ENCODE measurements around the gene FAHD1. TPM values are rescaled to one million over a fixed set of nuclear protein-coding genes. Genes with fewer than 3 reads are reported as not detected.

The FAHD1 gene
- total and polyA plus RNA-seq, 4 donors = 42.7 to 84.2 (median 61.4) TPM

DNA sequence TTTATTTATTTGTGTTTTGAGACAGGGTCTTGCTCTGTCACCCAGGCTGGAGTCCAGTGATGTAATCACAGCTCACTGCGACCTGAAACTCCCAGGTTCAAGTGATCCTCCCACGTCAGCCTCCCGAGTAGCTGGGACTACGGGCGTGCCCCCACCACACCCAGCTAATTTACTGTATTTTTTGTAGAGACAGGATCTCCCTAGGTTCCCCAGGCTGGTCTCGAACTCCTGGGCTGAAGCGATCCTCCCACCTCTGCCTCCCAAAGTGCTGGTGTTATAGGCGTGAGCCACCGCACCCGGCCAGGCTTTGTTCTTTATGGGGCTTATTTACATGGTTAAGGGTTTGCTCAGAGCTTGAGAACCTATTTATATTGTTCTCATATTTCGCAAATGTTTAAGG lies 50.8 kb downstream of the FAHD1 start:
- H3K9me3 ChIP-seq (ENCODE audit: control insufficient read depth in 4 of 4, low read length in 3 of 4) = no peaks in the 10 kb centered on the region
- no peak overlapping the region for H3K4me3 ChIP-seq (ENCODE audit: low read depth in 1 of 3, low read length in 3 of 3)
- no peak for DNase-seq (ENCODE audit: low spot score)
- WGBS = 55% methylated on average over 11 of the region's 11 CpGs
- no peak overlapping the region for H3K27ac ChIP-seq (ENCODE audit: low read depth in 1 of 2, low read length in 2 of 2)
- TF ChIP-seq JUND (IDR thresholded peaks at IDR 0.05) = no peak
- TF ChIP-seq RAD21 (IDR thresholded peaks at IDR 0.05) = no peak
- TF ChIP-seq TAF1 (conservative IDR thresholded peaks at IDR 0.05) = no peak
- no peak for TF ChIP-seq EGR1 (IDR thresholded peaks at IDR 0.05; ENCODE audit: low read depth in 2 of 2)
- TF ChIP-seq SP1 (IDR thresholded peaks at IDR 0.05) = no peak
- TF ChIP-seq, protein P1, sequence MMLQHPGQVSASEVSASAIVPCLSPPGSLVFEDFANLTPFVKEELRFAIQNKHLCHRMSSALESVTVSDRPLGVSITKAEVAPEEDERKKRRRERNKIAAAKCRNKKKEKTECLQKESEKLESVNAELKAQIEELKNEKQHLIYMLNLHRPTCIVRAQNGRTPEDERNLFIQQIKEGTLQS (IDR thresholded peaks at IDR 0.05) = no peak
- peaks cover 5 to 24% (median 18%) of the 10 kb centered on the region in 4 donors for H3K4me1 ChIP-seq (ENCODE audit: control insufficient read depth in 4 of 4, insufficient read depth in 4 of 4, low read length in 3 of 4)
- no peak overlapping the region for H3K9ac ChIP-seq (ENCODE audit: low read depth in 1 of 2, low read length in 2 of 2)
- no peaks in the 10 kb centered on the region for H3K27me3 ChIP-seq (ENCODE audit: control insufficient read depth in 4 of 4, insufficient read depth in 4 of 4, low read length in 3 of 4)
- no peaks in the 10 kb centered on the region for H3K36me3 ChIP-seq (ENCODE audit: control insufficient read depth in 4 of 4, insufficient read depth in 3 of 4, low read depth in 1 of 4, low read length in 3 of 4)

DNA sequence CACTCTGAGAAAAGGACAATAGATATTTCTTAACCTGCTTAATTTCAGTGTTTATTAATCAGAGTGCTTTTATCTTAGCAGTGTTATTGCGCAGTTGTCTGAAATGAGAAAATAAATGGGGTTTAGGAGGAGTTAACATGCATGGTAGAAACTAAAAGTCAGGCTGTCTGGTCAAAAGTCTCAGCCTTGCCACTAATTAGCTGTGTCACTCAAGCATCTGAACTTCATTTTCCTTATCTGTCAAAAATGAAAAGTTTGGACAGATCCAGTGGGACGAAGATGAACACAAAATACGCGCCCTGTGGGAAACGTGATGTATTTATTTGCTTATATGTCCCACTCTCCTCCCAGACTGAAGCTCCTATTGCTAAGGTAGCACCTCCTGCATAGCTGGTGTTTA lies 51.2 kb downstream of the FAHD1 start:
- TF ChIP-seq SP1 (IDR thresholded peaks at IDR 0.05) (no peak), GABPA (IDR thresholded peaks at IDR 0.05 in 1 of 2, conservative IDR thresholded peaks at IDR 0.05 in 1 of 2) (no peak), FOXA2 (IDR thresholded peaks at IDR 0.05) (no peak), HNF4A (conservative IDR thresholded peaks at IDR 0.05) (no peak), NR2F2 (IDR thresholded peaks at IDR 0.05) (no peak), JUND (IDR thresholded peaks at IDR 0.05) (no peak), FOXA1 (IDR thresholded peaks at IDR 0.05) (no peak), HNF4G (IDR thresholded peaks at IDR 0.05) (no peak), EGR1 (IDR thresholded peaks at IDR 0.05; ENCODE audit: low read depth in 2 of 2) (no peak), TAF1 (conservative IDR thresholded peaks at IDR 0.05) (no peak)
- TF ChIP-seq, protein P2, sequence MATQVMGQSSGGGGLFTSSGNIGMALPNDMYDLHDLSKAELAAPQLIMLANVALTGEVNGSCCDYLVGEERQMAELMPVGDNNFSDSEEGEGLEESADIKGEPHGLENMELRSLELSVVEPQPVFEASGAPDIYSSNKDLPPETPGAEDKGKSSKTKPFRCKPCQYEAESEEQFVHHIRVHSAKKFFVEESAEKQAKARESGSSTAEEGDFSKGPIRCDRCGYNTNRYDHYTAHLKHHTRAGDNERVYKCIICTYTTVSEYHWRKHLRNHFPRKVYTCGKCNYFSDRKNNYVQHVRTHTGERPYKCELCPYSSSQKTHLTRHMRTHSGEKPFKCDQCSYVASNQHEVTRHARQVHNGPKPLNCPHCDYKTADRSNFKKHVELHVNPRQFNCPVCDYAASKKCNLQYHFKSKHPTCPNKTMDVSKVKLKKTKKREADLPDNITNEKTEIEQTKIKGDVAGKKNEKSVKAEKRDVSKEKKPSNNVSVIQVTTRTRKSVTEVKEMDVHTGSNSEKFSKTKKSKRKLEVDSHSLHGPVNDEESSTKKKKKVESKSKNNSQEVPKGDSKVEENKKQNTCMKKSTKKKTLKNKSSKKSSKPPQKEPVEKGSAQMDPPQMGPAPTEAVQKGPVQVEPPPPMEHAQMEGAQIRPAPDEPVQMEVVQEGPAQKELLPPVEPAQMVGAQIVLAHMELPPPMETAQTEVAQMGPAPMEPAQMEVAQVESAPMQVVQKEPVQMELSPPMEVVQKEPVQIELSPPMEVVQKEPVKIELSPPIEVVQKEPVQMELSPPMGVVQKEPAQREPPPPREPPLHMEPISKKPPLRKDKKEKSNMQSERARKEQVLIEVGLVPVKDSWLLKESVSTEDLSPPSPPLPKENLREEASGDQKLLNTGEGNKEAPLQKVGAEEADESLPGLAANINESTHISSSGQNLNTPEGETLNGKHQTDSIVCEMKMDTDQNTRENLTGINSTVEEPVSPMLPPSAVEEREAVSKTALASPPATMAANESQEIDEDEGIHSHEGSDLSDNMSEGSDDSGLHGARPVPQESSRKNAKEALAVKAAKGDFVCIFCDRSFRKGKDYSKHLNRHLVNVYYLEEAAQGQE (IDR thresholded peaks at IDR 0.05) = no peak
- TF ChIP-seq, protein P3, sequence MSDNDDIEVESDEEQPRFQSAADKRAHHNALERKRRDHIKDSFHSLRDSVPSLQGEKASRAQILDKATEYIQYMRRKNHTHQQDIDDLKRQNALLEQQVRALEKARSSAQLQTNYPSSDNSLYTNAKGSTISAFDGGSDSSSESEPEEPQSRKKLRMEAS (IDR thresholded peaks at IDR 0.05) = no peak
- TF ChIP-seq, protein P1 (IDR thresholded peaks at IDR 0.05) = no peak
- TF ChIP-seq, protein P4, sequence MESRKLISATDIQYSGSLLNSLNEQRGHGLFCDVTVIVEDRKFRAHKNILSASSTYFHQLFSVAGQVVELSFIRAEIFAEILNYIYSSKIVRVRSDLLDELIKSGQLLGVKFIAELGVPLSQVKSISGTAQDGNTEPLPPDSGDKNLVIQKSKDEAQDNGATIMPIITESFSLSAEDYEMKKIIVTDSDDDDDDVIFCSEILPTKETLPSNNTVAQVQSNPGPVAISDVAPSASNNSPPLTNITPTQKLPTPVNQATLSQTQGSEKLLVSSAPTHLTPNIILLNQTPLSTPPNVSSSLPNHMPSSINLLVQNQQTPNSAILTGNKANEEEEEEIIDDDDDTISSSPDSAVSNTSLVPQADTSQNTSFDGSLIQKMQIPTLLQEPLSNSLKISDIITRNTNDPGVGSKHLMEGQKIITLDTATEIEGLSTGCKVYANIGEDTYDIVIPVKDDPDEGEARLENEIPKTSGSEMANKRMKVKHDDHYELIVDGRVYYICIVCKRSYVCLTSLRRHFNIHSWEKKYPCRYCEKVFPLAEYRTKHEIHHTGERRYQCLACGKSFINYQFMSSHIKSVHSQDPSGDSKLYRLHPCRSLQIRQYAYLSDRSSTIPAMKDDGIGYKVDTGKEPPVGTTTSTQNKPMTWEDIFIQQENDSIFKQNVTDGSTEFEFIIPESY (IDR thresholded peaks at IDR 0.05) = no peak
- Histone ChIP-seq H3K4me3 (ENCODE audit: low read depth in 1 of 3, low read length in 3 of 3) (no peak overlapping the region), H3K9me3 (ENCODE audit: control insufficient read depth in 4 of 4, low read length in 3 of 4) (no peaks in the 10 kb centered on the region), H3K36me3 (ENCODE audit: control insufficient read depth in 4 of 4, insufficient read depth in 3 of 4, low read depth in 1 of 4, low read length in 3 of 4) (no peaks in the 10 kb centered on the region), H3K27me3 (ENCODE audit: control insufficient read depth in 4 of 4, insufficient read depth in 4 of 4, low read length in 3 of 4) (no peaks in the 10 kb centered on the region), H3K27ac (ENCODE audit: low read depth in 1 of 2, low read length in 2 of 2) (no peak overlapping the region), H3K9ac (ENCODE audit: low read depth in 1 of 2, low read length in 2 of 2) (no peak overlapping the region), H3K4me1 (ENCODE audit: control insufficient read depth in 4 of 4, insufficient read depth in 4 of 4, low read length in 3 of 4) (peaks cover 5 to 24% (median 18%) of the 10 kb centered on the region in 4 donors)
- 80% methylated on average over 5 of the region's 5 CpGs for WGBS
- no peak for DNase-seq (ENCODE audit: low spot score)

Other genes starting within 250 kb of the FAHD1 start
- 1 to 10 TPM; 5.4 to 8.1 TPM for gene IFT140, start 215.1 kb upstream of the FAHD1 start, total RNA-seq
- 1 to 10 TPM; 1.3 to 2.1 TPM for gene IFT140, start 215.1 kb upstream of the FAHD1 start, polyA plus RNA-seq
- 1 to 10 TPM; 6.0 to 6.4 TPM for gene CRAMP1, start 214.8 kb upstream of the FAHD1 start, total RNA-seq
- 1 to 10 TPM; 1.1 to 2.5 TPM for gene CRAMP1, start 214.8 kb upstream of the FAHD1 start, polyA plus RNA-seq
- 10 to 100 TPM; 31.0 to 32.6 TPM for gene JPT2, start 148.9 kb upstream of the FAHD1 start, total RNA-seq
- 10 to 100 TPM in 1 of 2 donors, 1 to 10 TPM in 1; 7.4 to 25.8 TPM for gene JPT2, start 148.9 kb upstream of the FAHD1 start, polyA plus RNA-seq
- 10 to 100 TPM; 10.1 to 43.0 TPM for gene MAPK8IP3, start 121.0 kb upstream of the FAHD1 start, total RNA-seq
- gene MAPK8IP3, start 121.0 kb upstream of the FAHD1 start, polyA plus RNA-seq = 1 to 10 TPM; 4.1 to 8.5 TPM
- gene NME3, start 55.7 kb upstream of the FAHD1 start, total RNA-seq = 10 to 100 TPM; 10.4 to 12.8 TPM
- gene NME3, start 55.7 kb upstream of the FAHD1 start, polyA plus RNA-seq = 10 to 100 TPM; 26.0 to 38.0 TPM
- 1 to 10 TPM; 4.2 to 9.0 TPM for gene EME2, start 54.4 kb upstream of the FAHD1 start, total RNA-seq
- 1 to 10 TPM; 1.4 to 1.8 TPM for gene EME2, start 54.4 kb upstream of the FAHD1 start, polyA plus RNA-seq
- 10 to 100 TPM; 42.4 to 46.7 TPM for gene MRPS34, start 54.1 kb upstream of the FAHD1 start, total RNA-seq
- gene MRPS34, start 54.1 kb upstream of the FAHD1 start, polyA plus RNA-seq = 100 to 1,000 TPM in 1 of 2 donors, 10 to 100 TPM in 1; 70.7 to 100 TPM
- gene SPSB3, start 44.6 kb upstream of the FAHD1 start, total RNA-seq = 10 to 100 TPM; 27.7 to 44.5 TPM
- 10 to 100 TPM; 31.1 to 60.5 TPM for gene SPSB3, start 44.6 kb upstream of the FAHD1 start, polyA plus RNA-seq
- 10 to 100 TPM; 28.9 to 80.9 TPM for gene NUBP2, start 44.2 kb upstream of the FAHD1 start, total RNA-seq
- gene NUBP2, start 44.2 kb upstream of the FAHD1 start, polyA plus RNA-seq = 10 to 100 TPM; 51.8 to 56.3 TPM
- gene IGFALS, start 33.5 kb upstream of the FAHD1 start, total RNA-seq = 100 to 1,000 TPM in 1 of 2 donors, 10 to 100 TPM in 1; 19.8 to 161 TPM
- 10 to 100 TPM; 62.6 to 74.2 TPM for gene IGFALS, start 33.5 kb upstream of the FAHD1 start, polyA plus RNA-seq
- 100 to 1,000 TPM; 219 to 252 TPM for gene HAGH, start 381 bp upstream of the FAHD1 start, total RNA-seq
- 100 to 1,000 TPM; 169 to 188 TPM for gene HAGH, start 381 bp upstream of the FAHD1 start, polyA plus RNA-seq
- gene MEIOB, start 45.0 kb downstream of the FAHD1 start, total RNA-seq = 1 to 10 TPM in 1 of 2 donors, not detected in 1; 2.2 TPM
- under 1 TPM in 1 of 2 donors, not detected in 1; 0.33 TPM for gene MEIOB, start 45.0 kb downstream of the FAHD1 start, polyA plus RNA-seq
- not detected for gene HS3ST6, start 91.2 kb downstream of the FAHD1 start, total RNA-seq
- gene HS3ST6, start 91.2 kb downstream of the FAHD1 start, polyA plus RNA-seq = not detected
- 10 to 100 TPM; 32.2 to 43.9 TPM for gene MSRB1, start 116.0 kb downstream of the FAHD1 start, total RNA-seq
- 100 to 1,000 TPM; 152 to 169 TPM for gene MSRB1, start 116.0 kb downstream of the FAHD1 start, polyA plus RNA-seq
- not detected for gene RPL3L, start 127.5 kb downstream of the FAHD1 start, total RNA-seq
- under 1 TPM in 1 of 2 donors, not detected in 1; 0.14 TPM for gene RPL3L, start 127.5 kb downstream of the FAHD1 start, polyA plus RNA-seq
- gene NDUFB10, start 132.3 kb downstream of the FAHD1 start, total RNA-seq = 100 to 1,000 TPM in 1 of 2 donors, 10 to 100 TPM in 1; 93.9 to 110 TPM
- 100 to 1,000 TPM; 156 to 195 TPM for gene NDUFB10, start 132.3 kb downstream of the FAHD1 start, polyA plus RNA-seq
- gene RPS2, start 137.6 kb downstream of the FAHD1 start, total RNA-seq = 1,000 to 10,000 TPM in 1 of 2 donors, 100 to 1,000 TPM in 1; 621 to 1,440 TPM
- 1,000 to 10,000 TPM in 1 of 2 donors, 100 to 1,000 TPM in 1; 524 to 1,259 TPM for gene RPS2, start 137.6 kb downstream of the FAHD1 start, polyA plus RNA-seq
- gene RNF151, start 139.7 kb downstream of the FAHD1 start, total RNA-seq = not detected
- gene RNF151, start 139.7 kb downstream of the FAHD1 start, polyA plus RNA-seq = not detected
- gene TBL3, start 144.8 kb downstream of the FAHD1 start, total RNA-seq = 10 to 100 TPM; 12.5 to 13.9 TPM
- 10 to 100 TPM; 14.5 to 24.3 TPM for gene TBL3, start 144.8 kb downstream of the FAHD1 start, polyA plus RNA-seq
- under 1 TPM; 0.28 to 0.67 TPM for gene NOXO1, start 154.3 kb downstream of the FAHD1 start, total RNA-seq
- under 1 TPM in 1 of 2 donors, not detected in 1; 0.63 TPM for gene NOXO1, start 154.3 kb downstream of the FAHD1 start, polyA plus RNA-seq
- 1 to 10 TPM; 7.4 to 9.0 TPM for gene GFER, start 157.0 kb downstream of the FAHD1 start, total RNA-seq
- gene GFER, start 157.0 kb downstream of the FAHD1 start, polyA plus RNA-seq = 10 to 100 TPM; 21.3 to 28.4 TPM
- gene SYNGR3, start 162.8 kb downstream of the FAHD1 start, total RNA-seq = under 1 TPM; 0.17 to 0.47 TPM
- gene SYNGR3, start 162.8 kb downstream of the FAHD1 start, polyA plus RNA-seq = under 1 TPM in 1 of 2 donors, not detected in 1; 0.09 TPM
- 10 to 100 TPM; 12.8 to 19.7 TPM for gene ZNF598, start 182.6 kb downstream of the FAHD1 start, total RNA-seq
- gene ZNF598, start 182.6 kb downstream of the FAHD1 start, polyA plus RNA-seq = 10 to 100 TPM in 1 of 2 donors, 1 to 10 TPM in 1; 2.7 to 28.4 TPM
- gene NPW, start 192.6 kb downstream of the FAHD1 start, total RNA-seq = 1 to 10 TPM; 1.3 to 8.4 TPM
- 10 to 100 TPM in 1 of 2 donors, 1 to 10 TPM in 1; 9.9 to 20.6 TPM for gene NPW, start 192.6 kb downstream of the FAHD1 start, polyA plus RNA-seq
- 10 to 100 TPM; 36.6 to 85.8 TPM for gene NHERF2, start 199.7 kb downstream of the FAHD1 start, total RNA-seq
- gene NHERF2, start 199.7 kb downstream of the FAHD1 start, polyA plus RNA-seq = 100 to 1,000 TPM in 1 of 2 donors, 10 to 100 TPM in 1; 62.4 to 205 TPM
- 10 to 100 TPM; 10.4 to 12.7 TPM for gene NTHL1, start 220.6 kb downstream of the FAHD1 start, total RNA-seq
- gene NTHL1, start 220.6 kb downstream of the FAHD1 start, polyA plus RNA-seq = 100 to 1,000 TPM in 1 of 2 donors, 10 to 100 TPM in 1; 25.4 to 166 TPM
- gene TSC2, start 220.8 kb downstream of the FAHD1 start, total RNA-seq = 10 to 100 TPM; 28.3 to 51.2 TPM
- 10 to 100 TPM; 23.3 to 29.1 TPM for gene TSC2, start 220.8 kb downstream of the FAHD1 start, polyA plus RNA-seq

Measured in liver (tissue), 9 donors.